ENCODE data around the gene EDEM1. TPM values are rescaled to one million over a fixed set of nuclear protein-coding genes. Genes with fewer than 3 reads are reported as not detected.

EDEM1 gene
- total RNA-seq, 3 donors from 2014 or later (not counting 1 experiment from before 2014, with no cell fraction given): 55.3 to 64.2 (median 59.9) TPM

- no peaks in the 10 kb centered on the region for H3K27me3 ChIP-seq (ENCODE audit: control insufficient read depth, insufficient read depth, low read length)
- no peaks in the 10 kb centered on the region for H3K9me3 Mint-ChIP-seq
- WGBS (ENCODE audit: insufficient coverage): 38% methylated on average over 2 of the region's 2 CpGs
- no peak for DNase-seq
- no peaks in the 10 kb centered on the region for H3K9me3 ChIP-seq (ENCODE audit: control insufficient read depth, insufficient read depth, low read length)
- peaks cover 0 to 3% of the 10 kb centered on the region in 2 donors for H3K27me3 Mint-ChIP-seq (ENCODE audit: low read depth in 2 of 2)
- H3K4me1 ChIP-seq (ENCODE audit: control insufficient read depth, insufficient read depth, low read length): no peaks in the 10 kb centered on the region
- no peaks in the 10 kb centered on the region for H3K4me1 Mint-ChIP-seq
- no peak overlapping the region for H3K27ac Mint-ChIP-seq
- H3K4me3 ChIP-seq (ENCODE audit: low read length): no peak overlapping the region
- no peak overlapping the region for H3K27ac ChIP-seq (ENCODE audit: low read length)
- no peak for ATAC-seq
- H3K36me3 ChIP-seq (ENCODE audit: control insufficient read depth, insufficient read depth, low read length): no peaks in the 10 kb centered on the region
- intact Hi-C loops (cut with micrococcal nuclease): no loop called here
- TF ChIP-seq CTCF (IDR thresholded peaks at IDR 0.05): no peak
- no peaks in the 10 kb centered on the region for H3K36me3 Mint-ChIP-seq
- no peak overlapping the region for H3K4me3 Mint-ChIP-seq
Measured at GRCh38 chr3:5231487-5231886, 44.0 kb downstream of the EDEM1 start.

- no peak for ATAC-seq
- WGBS (ENCODE audit: insufficient coverage): 76% methylated on average over 6 of the region's 6 CpGs
- Histone ChIP-seq H3K36me3 (ENCODE audit: control insufficient read depth, insufficient read depth, low read length) (no peaks in the 10 kb centered on the region), H3K4me3 (ENCODE audit: low read length) (no peak overlapping the region), H3K4me1 (ENCODE audit: control insufficient read depth, insufficient read depth, low read length) (no peaks in the 10 kb centered on the region), H3K27ac (ENCODE audit: low read length) (no peak overlapping the region), H3K27me3 (ENCODE audit: control insufficient read depth, insufficient read depth, low read length) (no peaks in the 10 kb centered on the region), H3K9me3 (ENCODE audit: control insufficient read depth, insufficient read depth, low read length) (no peaks in the 10 kb centered on the region)
- no peak for TF ChIP-seq CTCF (IDR thresholded peaks at IDR 0.05)
- intact Hi-C loops (cut with micrococcal nuclease): no loop called here
- no peak overlapping the region for H3K27ac Mint-ChIP-seq
- no peak overlapping the region for H3K4me3 Mint-ChIP-seq
- no peak for DNase-seq
- peaks cover 0 to under 1% of the 10 kb centered on the region in 2 donors for H3K27me3 Mint-ChIP-seq (ENCODE audit: low read depth in 2 of 2)
- no peaks in the 10 kb centered on the region for H3K9me3 Mint-ChIP-seq
- H3K4me1 Mint-ChIP-seq: no peaks in the 10 kb centered on the region
- H3K36me3 Mint-ChIP-seq: no peaks in the 10 kb centered on the region
Measured at GRCh38 chr3:5232570-5232969, 45.1 kb downstream of the EDEM1 start.

- no peaks in the 10 kb centered on the region for H3K36me3 ChIP-seq (ENCODE audit: control insufficient read depth, insufficient read depth, low read length)
- Mint-ChIP-seq H3K27ac (no peak overlapping the region), H3K4me1 (no peaks in the 10 kb centered on the region), H3K9me3 (no peaks in the 10 kb centered on the region), H3K27me3 (ENCODE audit: low read depth in 2 of 2) (no peaks in the 10 kb centered on the region), H3K36me3 (no peaks in the 10 kb centered on the region), H3K4me3 (no peak overlapping the region)
- no peak for TF ChIP-seq CTCF (IDR thresholded peaks at IDR 0.05)
- 93% methylated on average over 1 of the region's 2 CpGs for WGBS (ENCODE audit: insufficient coverage)
- no peak overlapping the region for H3K4me3 ChIP-seq (ENCODE audit: low read length)
- no peaks in the 10 kb centered on the region for H3K4me1 ChIP-seq (ENCODE audit: control insufficient read depth, insufficient read depth, low read length)
- intact Hi-C loops (cut with micrococcal nuclease): no loop called here
- no peaks in the 10 kb centered on the region for H3K9me3 ChIP-seq (ENCODE audit: control insufficient read depth, insufficient read depth, low read length)
- H3K27ac ChIP-seq (ENCODE audit: low read length): no peak overlapping the region
- ATAC-seq: no peak
- no peak for DNase-seq
- no peaks in the 10 kb centered on the region for H3K27me3 ChIP-seq (ENCODE audit: control insufficient read depth, insufficient read depth, low read length)
Measured at GRCh38 chr3:5233026-5233425, 45.5 kb downstream of the EDEM1 start.

GRCh38 chr3:5235655-5236054 lies 48.1 kb downstream of the EDEM1 start:
- no peak overlapping the region for H3K27ac Mint-ChIP-seq
- no peak for TF ChIP-seq CTCF (IDR thresholded peaks at IDR 0.05)
- H3K36me3 Mint-ChIP-seq: no peaks in the 10 kb centered on the region
- Histone ChIP-seq H3K27me3 (ENCODE audit: control insufficient read depth, insufficient read depth, low read length) (no peaks in the 10 kb centered on the region), H3K36me3 (ENCODE audit: control insufficient read depth, insufficient read depth, low read length) (no peaks in the 10 kb centered on the region), H3K9me3 (ENCODE audit: control insufficient read depth, insufficient read depth, low read length) (no peaks in the 10 kb centered on the region), H3K4me1 (ENCODE audit: control insufficient read depth, insufficient read depth, low read length) (no peaks in the 10 kb centered on the region), H3K27ac (ENCODE audit: low read length) (no peak overlapping the region), H3K4me3 (ENCODE audit: low read length) (no peak overlapping the region)
- DNase-seq (no peak), ATAC-seq (no peak)
- 94% methylated on average over 7 of the region's 7 CpGs for WGBS (ENCODE audit: insufficient coverage)
- H3K4me3 Mint-ChIP-seq: no peak overlapping the region
- H3K4me1 Mint-ChIP-seq: peaks cover 0 to 5% of the 10 kb centered on the region in 2 donors
- no peaks in the 10 kb centered on the region for H3K27me3 Mint-ChIP-seq (ENCODE audit: low read depth in 2 of 2)
- H3K9me3 Mint-ChIP-seq: no peaks in the 10 kb centered on the region
- intact Hi-C loops (cut with micrococcal nuclease): no loop called here
